Melanocyte of skin (primary cell): ENCODE data around the gene GSN. TPM values are rescaled to one million over a fixed set of nuclear protein-coding genes. Genes with fewer than 3 reads are reported as not detected.

Experiments used
- total RNA-seq, 2 donors: library from RNA; depleted of rRNA; stranded (reverse); fragments of >200 nt; gene quantifications; 2 replicates each; pipeline ENCODE4 v1.2.3, GENCODE V29; 2012

The GSN gene
- 100 to 1,000 TPM; 299 to 355 TPM for total RNA-seq

DNA sequence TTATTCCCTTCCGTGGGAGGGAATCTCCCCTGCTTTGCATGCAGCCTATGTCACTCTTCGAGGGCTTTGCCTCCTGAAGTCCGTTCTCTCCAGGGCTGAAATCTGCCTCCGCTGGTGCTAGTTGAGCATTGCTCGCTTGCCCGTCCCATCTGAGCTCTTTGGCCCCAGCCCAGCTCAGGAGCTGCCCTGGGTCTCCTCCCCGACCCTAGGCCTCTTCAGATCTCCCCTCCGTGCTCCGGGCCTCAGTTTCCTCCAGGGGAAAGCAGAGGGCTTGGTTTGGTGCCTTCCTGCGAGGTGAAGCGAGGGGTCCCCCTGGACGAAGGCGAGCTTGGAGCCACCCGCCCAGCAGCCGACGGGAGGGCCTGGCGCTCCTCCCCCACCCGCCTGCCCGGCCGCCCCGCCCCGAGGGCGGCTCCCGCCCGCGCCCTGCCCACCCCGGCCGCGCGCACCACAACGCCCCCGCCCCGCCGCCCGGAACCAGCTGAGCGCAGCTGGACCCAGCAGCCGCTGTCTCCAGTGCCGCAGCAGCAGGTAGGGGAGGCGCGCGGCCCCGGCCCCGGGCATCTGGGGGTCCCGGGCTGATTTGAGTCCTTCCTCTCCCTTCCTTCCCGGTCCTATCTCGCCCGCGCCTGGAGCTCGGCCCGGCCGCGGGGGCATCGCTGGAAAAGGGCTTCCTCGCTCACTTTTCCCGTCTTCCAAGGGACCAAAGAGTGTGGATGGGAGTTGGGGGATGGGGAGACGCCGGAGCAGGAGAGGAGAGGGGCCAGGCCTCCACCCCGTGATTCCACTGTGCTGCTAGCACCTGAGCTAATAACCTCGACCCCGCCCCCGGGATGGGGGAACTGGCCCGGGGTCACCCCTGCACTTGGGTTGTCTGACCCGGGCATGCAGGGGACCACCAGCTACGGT is at the start of gene GSN:
Gene GSN, plus strand, starts transcription at position 474 of the 909 bp plus-strand sequence. CDS start 33,810 bp downstream, outside the sequence.

DNA sequence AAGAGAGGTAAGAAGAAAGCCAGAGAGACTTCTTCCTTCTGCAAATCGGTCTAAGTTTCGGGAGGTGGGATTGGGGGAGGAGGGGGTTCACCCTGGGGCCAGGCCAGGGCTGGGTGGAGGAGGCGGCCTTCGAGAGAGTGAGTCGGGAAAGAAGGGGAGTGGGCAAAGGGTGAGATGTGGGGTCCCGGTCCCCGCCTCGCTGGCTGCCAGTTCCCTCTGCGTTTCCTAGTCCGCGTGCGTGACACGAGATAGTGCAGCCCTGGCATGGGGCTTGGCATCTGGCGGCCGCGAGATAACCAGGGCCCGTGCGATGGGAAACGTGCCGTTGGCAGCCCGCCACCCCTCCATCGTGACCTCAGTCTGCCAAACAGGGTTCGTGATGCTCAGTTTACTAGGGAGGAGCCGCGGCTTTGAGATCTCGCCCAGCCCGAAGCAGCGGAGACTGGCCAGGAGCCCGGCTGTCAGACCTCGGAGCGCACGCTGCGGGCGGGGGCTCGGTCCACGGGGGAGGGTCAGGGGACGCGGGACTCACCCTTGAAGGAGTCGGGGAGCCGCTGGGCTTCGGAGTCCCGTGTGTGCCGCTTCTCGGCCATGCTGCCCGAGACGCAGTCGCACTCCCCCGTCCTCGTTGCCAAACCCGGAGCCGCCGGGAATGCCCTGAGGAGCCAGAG is 101.8 kb downstream of the GSN start, which contains the start of gene STOM:
Gene STOM, minus strand, starts transcription at position 656 of the 671 bp plus-strand sequence. Its CDS starts 63 bp downstream, at position 593.

Other genes starting within 250 kb of the GSN start
- 1 to 10 TPM; 1.4 to 2.7 TPM for gene C5, start 217.9 kb upstream of the GSN start, total RNA-seq
- 10 to 100 TPM; 11.7 to 12.0 TPM for gene CNTRL, start 193.2 kb upstream of the GSN start, total RNA-seq
- gene RAB14, start 66.3 kb upstream of the GSN start, total RNA-seq = 10 to 100 TPM; 25.1 to 36.0 TPM
- gene STOM, start 102.1 kb downstream of the GSN start, total RNA-seq = 100 to 1,000 TPM; 138 to 245 TPM
- not detected for gene GGTA1, start 231.7 kb downstream of the GSN start, total RNA-seq